Measurements from ENCODE around the gene TMEM109.

TMEM109 gene

GRCh38 chr11:60878245-60879101 lies 35.5 kb upstream of the TMEM109 start:
- no peak for DNase-seq (ENCODE audit: extremely low read depth in 1 of 2, low read depth in 1 of 2)

GRCh38 chr11:60879104-60879503 lies 34.9 kb upstream of the TMEM109 start:
- DNase-seq (ENCODE audit: extremely low read depth in 1 of 2, low read depth in 1 of 2), result no peak

DNA sequence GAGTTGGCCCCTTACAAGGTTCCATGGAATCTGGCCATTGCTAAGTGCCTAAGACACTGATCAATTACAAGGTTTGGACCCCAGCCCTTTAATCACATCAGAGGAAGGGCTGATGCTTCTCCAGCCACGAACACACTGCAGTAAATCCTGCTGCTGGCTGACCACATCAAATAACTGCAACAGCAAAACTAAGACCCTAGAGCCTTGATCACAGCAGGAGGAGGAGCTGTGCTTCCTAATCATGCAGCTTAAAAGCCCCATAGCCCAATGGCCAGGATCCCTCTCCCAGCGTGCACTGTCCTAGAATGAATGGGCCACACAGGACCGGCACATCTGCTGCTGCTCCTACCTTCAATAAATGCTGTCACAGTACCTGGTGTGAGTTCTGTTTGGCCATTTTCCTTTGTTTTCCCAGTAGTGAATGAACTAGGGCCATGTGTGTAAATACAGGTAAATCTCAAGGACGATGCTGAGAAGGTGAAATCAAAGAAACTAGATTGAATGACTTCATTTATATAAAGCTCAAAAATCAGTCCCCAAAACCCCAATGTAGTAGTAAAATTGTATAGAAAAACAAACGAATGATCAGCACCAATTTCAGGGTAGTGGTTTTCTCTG lies 33.9 kb upstream of the TMEM109 start:
- no peak for DNase-seq (ENCODE audit: extremely low read depth in 1 of 2, low read depth in 1 of 2)

DNA sequence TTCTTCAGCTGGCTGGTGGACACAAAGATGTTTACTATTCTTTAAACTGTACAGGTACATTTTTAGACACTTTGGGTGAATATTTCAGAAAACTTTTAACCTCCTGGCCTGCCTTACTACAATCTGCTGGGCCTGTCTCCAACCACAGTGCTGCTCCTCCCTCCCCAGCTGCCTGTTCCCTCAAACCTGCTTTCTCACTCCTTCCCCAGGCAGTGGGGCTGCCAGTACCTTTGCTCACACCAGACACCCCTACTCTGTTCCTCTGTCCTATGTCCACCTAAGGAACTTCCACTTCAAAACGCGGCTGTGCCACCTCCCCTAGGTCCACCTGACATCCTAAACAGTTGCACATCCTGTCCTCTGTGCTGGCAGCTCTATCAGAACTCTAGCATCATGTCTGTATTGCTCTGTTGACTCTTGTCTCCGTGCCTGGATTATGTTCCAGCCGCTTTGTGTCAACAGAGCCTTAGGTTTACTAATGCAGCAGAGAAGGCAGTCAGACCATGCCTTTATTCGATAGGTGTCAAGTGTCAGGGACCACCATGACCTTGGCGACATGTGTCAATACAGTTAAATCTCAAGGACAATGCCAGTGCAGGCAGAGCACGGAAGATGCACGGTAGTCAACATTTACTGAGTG lies 33.2 kb upstream of the TMEM109 start:
- DNase-seq (ENCODE audit: extremely low read depth in 1 of 2, low read depth in 1 of 2), result no peak

GRCh38 chr11:60887556-60887955 lies 26.4 kb upstream of the TMEM109 start:
- DNase-seq (ENCODE audit: extremely low read depth in 1 of 2, low read depth in 1 of 2), result no peak

GRCh38 chr11:60889869-60890311 lies 24.1 kb upstream of the TMEM109 start:
- DNase-seq (ENCODE audit: extremely low read depth in 1 of 2, low read depth in 1 of 2), result no peak

DNA sequence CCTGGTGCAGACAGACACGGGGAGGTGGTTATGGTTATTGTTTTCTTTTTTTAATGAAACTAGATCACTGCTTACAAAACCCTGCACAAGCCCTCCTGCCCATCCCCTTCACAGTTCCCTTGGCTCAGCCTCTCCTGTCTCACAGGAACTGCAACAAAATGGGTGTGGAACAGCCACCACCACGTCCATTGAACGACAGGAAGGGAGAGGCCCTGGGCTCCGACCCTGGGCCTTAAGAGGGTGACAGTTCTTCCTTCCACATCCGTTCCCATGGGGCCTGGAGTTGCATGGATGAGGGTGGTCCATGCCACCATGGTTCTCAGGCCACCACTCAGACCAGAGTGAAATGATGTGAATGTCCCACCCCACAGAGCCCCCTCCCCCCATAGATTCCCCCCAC lies 23.3 kb upstream of the TMEM109 start:
- no peak for DNase-seq (ENCODE audit: extremely low read depth in 1 of 2, low read depth in 1 of 2)

- DNase-seq (ENCODE audit: extremely low read depth in 1 of 2, low read depth in 1 of 2), result no peak
These were observed 22.7 kb upstream of the TMEM109 start for GRCh38 chr11:60891103-60891741.

- DNase-seq (ENCODE audit: extremely low read depth in 1 of 2, low read depth in 1 of 2), result no peak
These were observed 18.3 kb upstream of the TMEM109 start for GRCh38 chr11:60895687-60896086.

DNA sequence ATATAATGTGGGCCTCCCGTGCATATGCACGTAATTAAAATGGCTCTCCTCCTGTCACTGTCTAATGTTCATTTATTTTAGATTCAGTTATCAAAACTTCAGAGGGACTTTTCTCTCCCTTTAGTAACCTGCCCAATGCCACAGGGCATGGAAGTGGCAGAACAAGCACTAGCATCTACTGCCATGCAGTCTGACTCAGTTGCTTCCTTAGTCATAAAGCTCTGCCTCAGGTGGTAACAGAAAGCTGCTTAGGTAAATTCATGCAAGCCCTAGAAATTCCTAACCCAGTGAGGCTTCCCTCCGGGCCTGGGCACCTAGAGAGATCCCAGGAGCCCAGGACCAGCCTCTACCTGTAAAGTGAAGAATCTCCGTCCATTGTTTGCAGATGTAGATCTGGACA lies 16.5 kb upstream of the TMEM109 start:
- no peak for DNase-seq (ENCODE audit: extremely low read depth in 1 of 2, low read depth in 1 of 2)

GRCh38 chr11:60899046-60899936 lies 14.7 kb upstream of the TMEM109 start:
- no peak for DNase-seq (ENCODE audit: extremely low read depth in 1 of 2, low read depth in 1 of 2)

DNA sequence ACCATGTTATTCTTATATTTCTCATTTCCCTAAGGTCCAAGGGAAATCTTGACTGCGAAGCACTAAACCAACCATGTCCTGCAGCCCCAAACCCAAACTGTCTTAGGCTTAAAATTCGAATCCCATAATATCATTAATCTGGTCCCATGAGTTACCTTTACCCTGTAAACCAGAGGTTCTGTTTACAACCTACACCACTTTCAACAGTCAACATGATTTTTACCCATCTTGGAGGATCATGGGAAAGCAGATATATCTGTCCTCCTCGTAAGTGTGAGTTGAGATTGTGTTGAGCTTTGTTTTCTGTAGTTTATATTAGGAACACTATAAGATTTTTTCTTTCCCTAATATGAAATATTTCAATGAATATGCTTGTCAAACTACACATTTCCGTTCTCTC lies 14.0 kb upstream of the TMEM109 start:
- DNase-seq (ENCODE audit: extremely low read depth in 1 of 2, low read depth in 1 of 2), result no peak

GRCh38 chr11:60900673-60901404 lies 13.1 kb upstream of the TMEM109 start:
- no peak for DNase-seq (ENCODE audit: extremely low read depth in 1 of 2, low read depth in 1 of 2)

GRCh38 chr11:60902625-60903024 lies 11.3 kb upstream of the TMEM109 start:
- no peak for DNase-seq (ENCODE audit: extremely low read depth in 1 of 2, low read depth in 1 of 2)

DNA sequence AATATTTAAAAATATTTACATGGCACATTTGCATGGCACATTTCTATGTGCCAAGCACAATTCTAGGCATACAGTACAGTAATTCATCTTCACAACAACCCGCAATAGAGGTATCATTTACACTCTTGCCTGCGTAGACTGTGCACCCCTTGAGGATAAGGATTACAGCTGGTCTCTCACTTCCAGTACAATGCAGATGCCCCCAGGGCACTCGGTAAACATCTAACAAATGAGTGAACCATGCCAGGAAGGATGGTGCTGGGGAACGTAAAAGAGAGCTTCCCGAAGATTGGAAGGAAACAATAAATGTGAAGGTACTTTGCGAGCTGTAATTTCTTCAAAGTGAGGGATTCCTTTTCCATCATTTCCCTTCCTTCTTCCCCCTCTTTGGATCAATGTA lies 8.9 kb upstream of the TMEM109 start:
- DNase-seq (ENCODE audit: extremely low read depth in 1 of 2, low read depth in 1 of 2), result no peak

- no peak for DNase-seq (ENCODE audit: extremely low read depth in 1 of 2, low read depth in 1 of 2)
These were observed 8.3 kb upstream of the TMEM109 start for GRCh38 chr11:60905551-60906113.

- peak; percentile 94 to 97 for DNase-seq (ENCODE audit: extremely low read depth in 1 of 2, low read depth in 1 of 2)
These were observed 7.6 kb upstream of the TMEM109 start, which contains the start of gene PRPF19 for GRCh38 chr11:60906132-60906972. Gene PRPF19 (minus strand): TSS chr11:60906585. CDS start chr11:60906382, 203 bp downstream.

DNA sequence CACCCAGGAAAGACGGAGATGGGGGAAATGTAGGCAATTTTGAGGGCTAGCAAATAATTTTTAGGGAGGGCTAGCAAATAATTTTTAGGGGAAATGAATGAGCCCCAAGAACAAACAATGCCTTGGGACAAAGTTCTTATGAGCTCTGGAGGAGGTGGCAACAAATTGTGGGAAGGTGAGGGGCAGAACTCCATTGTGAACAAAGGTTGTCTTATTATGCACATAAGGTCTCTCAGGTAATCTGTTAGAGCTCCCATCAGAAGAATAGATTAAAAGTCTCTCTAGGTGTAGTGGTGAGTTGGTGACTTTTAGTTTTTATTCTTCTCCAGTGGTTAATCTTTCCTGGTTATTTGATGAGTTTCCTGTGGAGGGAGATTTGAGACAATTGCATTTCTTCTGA lies 5.2 kb upstream of the TMEM109 start:
- DNase-seq (ENCODE audit: extremely low read depth in 1 of 2, low read depth in 1 of 2), result no peak

Measured in stimulated activated CD8-positive, alpha-beta memory T cell treated with anti-CD3 and anti-CD28 coated beads, Interleukin-7, amount 100 ng/mL, for 48 hours (primary cell).